Mucosa of stomach (tissue), 1 donor: ENCODE data around the gene CHST6.
"Not testable (repeated sequence)": the region's sequence is repeated elsewhere in the genome, so short reads cannot be mapped to it uniquely, and the experiment has no call there.

Source experiments
- H3K27me3 ChIP-seq: one replicate; pipeline ENCODE4 v1.7.0; 2013; ENCODE audit warnings: mild to moderate bottlenecking, low read length; ENCODE audit not compliant: control insufficient read depth, insufficient read depth
- H3K36me3 ChIP-seq: one replicate; pipeline ENCODE4 v1.7.0; 2013; ENCODE audit warnings: low read length; ENCODE audit not compliant: control insufficient read depth, insufficient read depth
- H3K4me1 ChIP-seq: one replicate; pipeline ENCODE4 v1.7.0; 2013; ENCODE audit warnings: mild to moderate bottlenecking, low read length; ENCODE audit not compliant: control insufficient read depth, insufficient read depth
- H3K4me3 ChIP-seq: one replicate; pipeline ENCODE4 v1.7.0; 2013; ENCODE audit warnings: low read length
- H3K9ac ChIP-seq: one replicate; pipeline ENCODE4 v1.7.0; 2013; ENCODE audit warnings: mild to moderate bottlenecking, low read length, moderate library complexity
- H3K9me3 ChIP-seq: one replicate; pipeline ENCODE4 v1.7.0; 2013; ENCODE audit warnings: mild to moderate bottlenecking, low read length, moderate library complexity; ENCODE audit not compliant: control insufficient read depth
- donor health status: Pancreatic carcinoma.

The CHST6 gene

GRCh38 chr16:75501359-75501758 is 6.1 kb upstream of the CHST6 start:
- no peaks in the 10 kb centered on the region for H3K4me1 ChIP-seq
- no peaks in the 10 kb centered on the region for H3K9me3 ChIP-seq
- no peaks in the 10 kb centered on the region for H3K36me3 ChIP-seq
- H3K27me3 ChIP-seq = no peaks in the 10 kb centered on the region
- H3K4me3 ChIP-seq = no peak overlapping the region
- H3K9ac ChIP-seq = no peak overlapping the region

DNA sequence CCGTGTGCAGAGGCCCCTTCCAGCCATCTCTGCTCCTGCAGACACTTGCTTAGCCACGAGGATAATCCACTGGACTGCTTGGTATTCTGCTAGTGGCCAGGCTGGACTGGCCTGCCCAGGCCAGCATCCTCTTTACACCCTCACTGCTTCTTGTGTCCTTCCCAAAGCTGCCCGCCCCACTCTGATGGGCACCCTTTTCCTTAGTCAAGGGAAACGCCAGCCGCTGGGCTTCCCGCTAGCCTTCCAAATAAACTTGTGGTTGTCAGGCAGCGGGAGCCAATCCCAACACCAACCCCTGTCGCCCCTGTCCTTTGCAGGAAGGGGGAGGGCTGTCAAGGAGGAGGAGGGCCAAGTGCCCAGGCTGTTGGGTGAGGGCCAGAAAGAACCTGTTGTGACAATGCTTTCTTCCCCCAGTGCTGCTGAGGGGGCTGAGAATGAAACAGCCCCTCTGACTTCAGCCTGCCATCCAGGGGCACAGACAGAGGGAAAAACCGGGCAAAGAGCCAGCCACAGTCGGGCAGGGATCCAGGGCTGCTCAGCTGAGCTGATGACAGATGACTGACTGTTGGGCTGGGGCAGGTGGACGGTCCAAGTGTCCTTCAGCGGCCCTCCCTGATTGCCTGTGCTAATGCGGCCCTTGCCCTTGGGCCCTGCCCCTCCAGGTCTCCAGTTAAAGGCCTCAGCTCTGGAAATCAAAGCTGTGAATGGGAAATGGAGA is 3.5 kb upstream of the CHST6 start:
- not testable (repeated sequence) for H3K36me3 ChIP-seq, H3K4me3 ChIP-seq, H3K9ac ChIP-seq, H3K9me3 ChIP-seq
- H3K27me3 ChIP-seq = peaks cover 20% of the 10 kb centered on the region
- H3K4me1 ChIP-seq = peaks cover 10% of the 10 kb centered on the region

GRCh38 chr16:75497558-75497957 is 2.3 kb upstream of the CHST6 start:
- Histone ChIP-seq H3K4me1 (peaks cover 10% of the 10 kb centered on the region), H3K4me3 (no peak overlapping the region), H3K27me3 (peaks cover 23% of the 10 kb centered on the region), H3K9ac (no peak overlapping the region), H3K9me3 (no peaks in the 10 kb centered on the region), H3K36me3 (no peaks in the 10 kb centered on the region)

- H3K4me3 ChIP-seq = no peak overlapping the region
These were observed 573 bp downstream of the CHST6 start for GRCh38 chr16:75494661-75495075.

DNA sequence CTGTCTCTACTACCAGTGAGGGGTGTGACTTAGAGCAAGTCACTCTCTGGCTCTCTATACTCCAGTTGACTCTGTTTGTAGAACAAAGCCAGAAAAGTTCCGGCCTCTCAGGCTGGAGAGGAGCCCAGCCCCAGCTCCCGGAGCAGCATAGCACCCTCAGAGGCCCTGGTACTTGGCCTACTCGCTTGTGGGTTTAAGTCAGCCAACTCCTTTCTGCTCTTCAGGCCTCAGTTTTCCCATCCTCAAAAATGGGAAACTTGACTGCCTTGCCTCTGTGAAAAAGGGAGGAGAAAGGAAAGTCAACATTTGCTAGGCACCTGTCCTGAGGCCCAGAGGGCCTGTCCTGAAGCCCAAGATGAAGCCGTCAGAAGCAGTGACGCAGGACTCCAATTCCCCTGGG is 1.1 kb downstream of the CHST6 start:
- no peak overlapping the region for H3K4me3 ChIP-seq
- H3K4me1 ChIP-seq = peaks cover 10% of the 10 kb centered on the region
- H3K9ac ChIP-seq = no peak overlapping the region
- no peaks in the 10 kb centered on the region for H3K36me3 ChIP-seq
- H3K27me3 ChIP-seq = peaks cover 23% of the 10 kb centered on the region
- no peaks in the 10 kb centered on the region for H3K9me3 ChIP-seq

More at GRCh38 chr16:75494661-75495075, 573 bp downstream of the CHST6 start:
- no peak overlapping the region for H3K9ac ChIP-seq
- peaks cover 10% of the 10 kb centered on the region for H3K4me1 ChIP-seq
- peaks cover 23% of the 10 kb centered on the region for H3K27me3 ChIP-seq
- no peaks in the 10 kb centered on the region for H3K9me3 ChIP-seq
- no peaks in the 10 kb centered on the region for H3K36me3 ChIP-seq

DNA sequence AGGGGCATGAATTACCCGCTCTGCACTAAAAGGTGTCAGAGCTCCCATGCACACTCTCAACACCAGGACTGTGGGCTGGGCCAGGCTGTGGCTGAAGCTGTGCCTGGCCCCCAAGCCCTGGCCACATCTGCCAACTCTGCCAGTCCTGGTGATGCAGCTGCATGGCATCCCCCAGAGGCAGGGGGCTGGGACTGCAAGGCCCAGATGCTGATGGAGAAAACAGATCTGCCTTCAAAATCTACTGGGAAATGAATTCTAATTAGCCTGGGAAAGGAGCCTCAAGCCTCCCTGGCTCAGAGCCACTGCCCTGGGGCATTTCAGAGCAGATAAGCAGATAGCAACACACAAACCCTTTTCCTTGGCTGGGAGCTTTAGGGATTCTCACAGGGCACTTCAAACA is 3.4 kb downstream of the CHST6 start:
- Histone ChIP-seq H3K4me1 (peaks cover 10% of the 10 kb centered on the region), H3K9ac (no peak overlapping the region), H3K4me3 (no peak overlapping the region), H3K9me3 (no peaks in the 10 kb centered on the region), H3K27me3 (peaks cover 23% of the 10 kb centered on the region), H3K36me3 (no peaks in the 10 kb centered on the region)

GRCh38 chr16:75488322-75488721 is 6.9 kb downstream of the CHST6 start:
- H3K36me3 ChIP-seq = no peaks in the 10 kb centered on the region
- H3K9me3 ChIP-seq = no peaks in the 10 kb centered on the region
- no peaks in the 10 kb centered on the region for H3K4me1 ChIP-seq
- no peak overlapping the region for H3K9ac ChIP-seq
- no peak overlapping the region for H3K4me3 ChIP-seq
- no peaks in the 10 kb centered on the region for H3K27me3 ChIP-seq

- Histone ChIP-seq H3K4me3 (no peak overlapping the region), H3K36me3 (no peaks in the 10 kb centered on the region), H3K9me3 (no peaks in the 10 kb centered on the region), H3K4me1 (no peaks in the 10 kb centered on the region), H3K9ac (no peak overlapping the region), H3K27me3 (no peaks in the 10 kb centered on the region)
These were observed 8.4 kb downstream of the CHST6 start for GRCh38 chr16:75486676-75487313.

DNA sequence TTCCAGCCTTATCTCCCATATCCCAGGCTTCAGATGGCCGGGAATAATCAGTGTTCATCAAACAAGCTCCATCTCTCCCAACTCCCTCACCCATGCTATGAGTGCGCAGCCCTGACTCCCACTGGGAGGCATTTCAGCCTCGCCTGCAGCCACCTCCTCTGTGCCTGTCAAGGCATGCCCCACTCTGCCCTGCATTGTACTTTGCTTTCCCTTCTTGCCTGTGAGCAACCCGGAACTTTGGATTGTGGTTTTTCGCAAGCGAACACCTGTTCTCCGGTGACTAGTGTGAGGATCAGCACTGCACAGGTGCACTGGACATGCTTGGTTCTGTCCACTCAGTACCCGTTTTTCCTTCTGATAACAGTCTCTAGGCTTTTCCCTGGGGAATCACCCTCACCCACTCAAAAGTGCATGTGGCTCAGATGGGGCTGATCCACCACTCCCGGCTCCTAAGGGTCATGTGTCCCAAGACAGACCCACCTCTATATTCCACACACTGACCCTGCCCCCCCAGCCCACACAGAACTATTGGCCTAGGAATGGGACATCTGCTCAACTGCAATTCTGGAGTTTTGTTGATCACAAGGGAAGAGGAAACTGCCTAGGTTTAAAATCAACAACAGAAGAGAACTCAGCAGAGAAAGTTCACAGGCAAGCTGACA is 9.1 kb downstream of the CHST6 start:
- Histone ChIP-seq H3K4me3 (no peak overlapping the region), H3K9ac (no peak overlapping the region)

GRCh38 chr16:75485230-75486013 is 9.8 kb downstream of the CHST6 start:
- Histone ChIP-seq H3K4me3 (no peak overlapping the region), H3K36me3 (no peaks in the 10 kb centered on the region), H3K9me3 (no peaks in the 10 kb centered on the region), H3K9ac (no peak overlapping the region), H3K4me1 (no peaks in the 10 kb centered on the region), H3K27me3 (no peaks in the 10 kb centered on the region)

More for the DNA sequence above, 9.1 kb downstream of the CHST6 start:
- Histone ChIP-seq H3K9me3 (no peaks in the 10 kb centered on the region), H3K36me3 (no peaks in the 10 kb centered on the region), H3K27me3 (no peaks in the 10 kb centered on the region), H3K4me1 (no peaks in the 10 kb centered on the region)

DNA sequence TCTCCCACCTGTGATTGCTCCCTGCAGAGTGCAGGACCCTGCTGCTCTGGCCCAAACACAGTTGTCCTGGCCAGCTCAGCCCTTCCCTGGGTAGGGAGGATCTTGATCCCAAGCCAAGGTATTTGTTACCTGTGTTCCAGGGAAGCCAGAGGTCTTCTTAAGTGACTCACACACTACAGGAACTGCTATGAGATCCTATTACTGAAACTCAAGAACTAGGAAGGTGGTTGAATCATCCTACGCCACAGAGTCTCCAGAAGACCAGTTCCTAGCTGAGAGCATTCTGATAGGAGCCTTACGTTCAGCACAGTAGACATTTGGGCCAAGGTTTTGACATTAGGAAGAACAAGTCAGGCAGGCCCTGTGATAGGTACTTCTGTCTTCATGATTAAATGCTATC is 12.0 kb downstream of the CHST6 start:
- H3K36me3 ChIP-seq = no peaks in the 10 kb centered on the region
- H3K9ac ChIP-seq = no peak overlapping the region
- no peaks in the 10 kb centered on the region for H3K4me1 ChIP-seq
- H3K9me3 ChIP-seq = no peaks in the 10 kb centered on the region
- H3K27me3 ChIP-seq = no peaks in the 10 kb centered on the region
- no peak overlapping the region for H3K4me3 ChIP-seq
